A673 (cell line): ENCODE results near the gene WSB2. TPM values are rescaled to one million over a fixed set of nuclear protein-coding genes. Genes with fewer than 3 reads are reported as not detected.

Experiments used
- BruUV-seq: library from RNA; stranded (reverse); fragments of 400-500 nt; replicated peaks from 2 replicates; lab custom pipeline; 2021; lab: Mats Ljungman, UMichigan
- CTCF ChIA-PET: fragments of 300-600 bp; sonication (Branson Sonifier 250); formaldehyde crosslinking; loops from one replicate; lab custom pipeline; 2022; ENCODE audit warnings: antibody characterized with exemption; lab: Charles Lee
- POLR2A ChIA-PET: fragments of 300-600 bp; sonication (Branson Sonifier 250); formaldehyde crosslinking; loops from one replicate; lab custom pipeline; 2022; ENCODE audit warnings: antibody characterized with exemption; ENCODE audit not compliant: low non-redundant PET; lab: Charles Lee
- DNase-seq: peaks from one replicate; pipeline ENCODE4 v3.0.0-alpha.2; 2015; ENCODE audit warnings: low spot score
- H3K27ac ChIP-seq: fragments of 200-600 bp; sonication (generic); 2 replicates; pipeline ENCODE4 v1.5.1; 2016; ENCODE audit warnings: mixed run types, low read depth, mild to moderate bottlenecking, mixed read lengths, antibody characterized with exemption, low read length; ENCODE audit not compliant: poor library complexity, severe bottlenecking
- H3K27me3 ChIP-seq: fragments of 200-600 bp; sonication (generic); replicated peaks from 2 replicates; pipeline ENCODE4 v1.6.1; 2017; ENCODE audit warnings: mixed run types, low read depth, mild to moderate bottlenecking, mixed read lengths, antibody characterized with exemption, low read length; ENCODE audit not compliant: insufficient read depth, poor library complexity
- H3K36me3 ChIP-seq: fragments of 200-600 bp; sonication (generic); 2 replicates; pipeline ENCODE4 v1.6.1; 2016; ENCODE audit warnings: mixed run types, mild to moderate bottlenecking, mixed read lengths, antibody characterized with exemption, low read length; ENCODE audit not compliant: insufficient read depth, poor library complexity, severe bottlenecking
- H3K4me1 ChIP-seq: fragments of 200-600 bp; sonication (generic); 2 replicates; pipeline ENCODE4 v1.6.1; 2017; ENCODE audit warnings: mixed run types, mild to moderate bottlenecking, mixed read lengths, antibody characterized with exemption, low read length; ENCODE audit not compliant: insufficient read depth, poor library complexity, severe bottlenecking
- H3K4me3 ChIP-seq: fragments of 200-600 bp; sonication (generic); 2 replicates; pipeline ENCODE4 v1.5.1; 2016; ENCODE audit warnings: low read depth, mixed run types, mild to moderate bottlenecking, mixed read lengths, low read length; ENCODE audit not compliant: poor library complexity, severe bottlenecking
- H3K9me3 ChIP-seq: fragments of 200-600 bp; sonication (generic); 2 replicates; pipeline ENCODE4 v1.6.1; 2016; ENCODE audit warnings: mixed run types, low read depth, mild to moderate bottlenecking, mixed read lengths, antibody characterized with exemption, low read length; ENCODE audit not compliant: poor library complexity, severe bottlenecking
- EZH2 ChIP-seq: fragments of 200-600 bp; sonication (generic); IDR thresholded peaks from 2 replicates; pipeline ENCODE4 v1.6.1; 2017; ENCODE audit warnings: borderline replicate concordance, low read depth, mild to moderate bottlenecking, mixed read lengths, antibody characterized with exemption, low read length; ENCODE audit not compliant: poor library complexity, severe bottlenecking
- intact Hi-C: fragments of 100-400 bp; cut with micrococcal nuclease; formaldehyde crosslinking; loops from one replicate; pipeline ENCODE4 v1.10.0; 2022; ENCODE audit not compliant: unreplicated experiment
- total RNA-seq: library from RNA; stranded (reverse); gene quantifications from 2 replicates; pipeline ENCODE4 v1.2.3, GENCODE V29; 2021
- TF ChIP-seq, protein P1 (sequence below): fragments of 300-800, 200-600 bp; sonication (generic); conservative IDR thresholded peaks from 2 replicates; pipeline ENCODE4 v1.5.1; 2017; ENCODE audit warnings: low read depth, mild to moderate bottlenecking, antibody characterized with exemption, low read length, moderate library complexity, mixed read lengths

WSB2 gene
- total RNA-seq, 1 experiment from 2014 or later, result 122 TPM

DNA sequence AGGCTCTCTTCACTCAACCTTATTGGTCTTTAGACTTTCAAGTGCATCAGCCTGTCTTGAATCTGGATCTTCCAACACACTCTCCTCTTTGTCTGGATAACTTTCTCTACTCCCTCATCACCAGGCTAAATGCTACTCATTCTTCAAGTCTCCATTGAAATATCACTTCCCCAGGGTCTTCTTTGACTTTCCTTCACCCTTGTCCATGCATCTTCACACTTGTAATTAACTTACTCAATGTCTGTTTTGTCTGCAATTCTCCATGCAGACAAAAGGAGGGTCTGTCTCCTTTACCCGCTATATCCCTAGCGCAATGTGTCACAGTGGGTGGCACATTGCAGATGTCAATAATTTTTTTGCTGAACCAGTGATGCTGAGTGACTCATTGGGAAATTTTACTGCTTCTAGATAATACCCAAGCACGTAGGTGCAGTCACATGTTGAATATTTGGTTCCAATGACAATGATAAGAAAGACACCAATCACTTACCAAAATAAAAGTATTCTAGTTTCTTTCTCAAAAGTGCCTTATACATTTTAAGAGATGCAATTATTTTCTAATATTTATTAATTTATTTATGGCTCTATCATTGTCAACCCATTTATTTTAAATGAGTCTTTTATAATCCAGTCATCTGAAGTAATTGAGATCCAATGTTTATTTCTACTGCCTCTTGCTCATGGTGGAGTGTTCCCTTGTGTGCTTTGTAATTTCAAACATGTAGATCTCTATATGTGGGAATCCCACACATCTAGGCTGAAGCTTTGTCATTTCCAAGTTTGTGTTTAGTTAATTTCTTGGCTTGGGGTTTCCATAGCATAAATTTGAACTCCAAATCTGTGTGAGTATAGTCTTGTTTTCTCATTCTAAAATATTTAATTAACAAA lies 66.2 kb downstream of the WSB2 start:
- intact Hi-C loops, result no loop called here
- Histone ChIP-seq H3K4me1 (no peaks in the 10 kb centered on the region), H3K27me3 (no peaks in the 10 kb centered on the region), H3K27ac (no peak overlapping the region), H3K9me3 (no peaks in the 10 kb centered on the region), H3K36me3 (no peaks in the 10 kb centered on the region), H3K4me3 (no peak overlapping the region)
- DNase-seq, result no peak
- BruUV-seq, result no TSS peak
- no peak for TF ChIP-seq EZH2
- TF ChIP-seq, protein P1, sequence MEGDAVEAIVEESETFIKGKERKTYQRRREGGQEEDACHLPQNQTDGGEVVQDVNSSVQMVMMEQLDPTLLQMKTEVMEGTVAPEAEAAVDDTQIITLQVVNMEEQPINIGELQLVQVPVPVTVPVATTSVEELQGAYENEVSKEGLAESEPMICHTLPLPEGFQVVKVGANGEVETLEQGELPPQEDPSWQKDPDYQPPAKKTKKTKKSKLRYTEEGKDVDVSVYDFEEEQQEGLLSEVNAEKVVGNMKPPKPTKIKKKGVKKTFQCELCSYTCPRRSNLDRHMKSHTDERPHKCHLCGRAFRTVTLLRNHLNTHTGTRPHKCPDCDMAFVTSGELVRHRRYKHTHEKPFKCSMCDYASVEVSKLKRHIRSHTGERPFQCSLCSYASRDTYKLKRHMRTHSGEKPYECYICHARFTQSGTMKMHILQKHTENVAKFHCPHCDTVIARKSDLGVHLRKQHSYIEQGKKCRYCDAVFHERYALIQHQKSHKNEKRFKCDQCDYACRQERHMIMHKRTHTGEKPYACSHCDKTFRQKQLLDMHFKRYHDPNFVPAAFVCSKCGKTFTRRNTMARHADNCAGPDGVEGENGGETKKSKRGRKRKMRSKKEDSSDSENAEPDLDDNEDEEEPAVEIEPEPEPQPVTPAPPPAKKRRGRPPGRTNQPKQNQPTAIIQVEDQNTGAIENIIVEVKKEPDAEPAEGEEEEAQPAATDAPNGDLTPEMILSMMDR, result no peak
- CTCF ChIA-PET, result no interaction called here
- POLR2A ChIA-PET, result no interaction called here

GRCh38 chr12:117986705-117987469 lies 74.1 kb downstream of the WSB2 start:
- no peaks in the 10 kb centered on the region for H3K9me3 ChIP-seq
- H3K4me1 ChIP-seq, result no peaks in the 10 kb centered on the region
- H3K27ac ChIP-seq, result no peak overlapping the region
- TF ChIP-seq, protein P1, result no peak
- TF ChIP-seq EZH2, result no peak
- peak; percentile 7 for DNase-seq
- no peaks in the 10 kb centered on the region for H3K36me3 ChIP-seq
- no TSS peak for BruUV-seq
- POLR2A ChIA-PET, result interaction anchor here (0.6 kb wide), 1 partner anchor 75 kb away, joined by 7 read pairs; no protein-coding TSS in a partner anchor
- intact Hi-C loops, result no loop called here
- no peak overlapping the region for H3K4me3 ChIP-seq
- CTCF ChIA-PET, result no interaction called here
- H3K27me3 ChIP-seq, result no peaks in the 10 kb centered on the region

DNA sequence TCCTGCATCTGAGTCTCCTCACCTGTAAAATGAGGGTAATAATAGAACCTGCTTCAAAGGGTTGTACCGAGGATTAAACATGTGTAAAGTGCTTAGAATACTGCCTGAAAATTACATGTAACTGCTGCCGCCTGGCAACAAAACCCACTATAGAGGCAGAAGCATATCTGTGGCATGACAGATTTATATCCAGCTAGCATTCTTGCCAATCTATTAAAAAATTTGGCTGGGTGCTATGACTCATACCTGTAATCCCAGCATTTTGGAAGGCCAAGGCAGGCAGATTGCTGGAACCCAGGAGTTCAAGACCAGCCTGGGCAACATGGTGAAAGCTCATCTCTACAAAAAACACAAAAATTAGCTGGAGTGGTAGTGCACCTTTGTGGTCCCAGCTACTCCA lies 75.8 kb downstream of the WSB2 start:
- Histone ChIP-seq H3K4me1 (no peaks in the 10 kb centered on the region), H3K9me3 (no peaks in the 10 kb centered on the region), H3K4me3 (no peak overlapping the region), H3K27ac (no peak overlapping the region), H3K27me3 (no peaks in the 10 kb centered on the region), H3K36me3 (no peaks in the 10 kb centered on the region)
- DNase-seq, result no peak
- intact Hi-C loops, result no loop called here
- BruUV-seq, result no TSS peak
- TF ChIP-seq EZH2, result no peak
- TF ChIP-seq, protein P1, result no peak
- POLR2A ChIA-PET, result no interaction called here
- CTCF ChIA-PET, result no interaction called here

Other genes with a start within 250 kb of the WSB2 start
- gene KSR2, start 92.2 kb downstream of the WSB2 start, total RNA-seq, result 0.02 TPM in 1 of 2 replicates, not detected in the other
- 62.1 and 66.3 TPM in 2 replicates for gene RFC5, start 44.5 kb downstream of the WSB2 start, total RNA-seq
- 7.7 and 9.9 TPM in 2 replicates for gene VSIG10, start 42.8 kb upstream of the WSB2 start, total RNA-seq
- gene PEBP1, start 74.9 kb upstream of the WSB2 start, total RNA-seq, result 312 TPM in 2 replicates